ENCODE data around the gene GJB2.

The GJB2 gene

DNA sequence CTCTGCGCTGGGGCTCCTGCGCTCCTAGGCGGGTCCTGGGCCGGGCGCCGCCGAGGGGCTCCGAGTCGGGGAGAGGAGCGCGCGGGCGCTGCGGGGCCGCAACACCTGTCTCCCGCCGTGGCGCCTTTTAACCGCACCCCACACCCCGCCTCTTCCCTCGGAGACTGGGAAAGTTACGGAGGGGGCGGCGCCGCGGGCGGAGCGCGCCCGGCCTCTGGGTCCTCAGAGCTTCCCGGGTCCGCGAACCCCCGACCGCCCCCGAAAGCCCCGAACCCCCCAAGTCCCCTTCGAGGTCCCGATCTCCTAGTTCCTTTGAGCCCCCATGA is at the start of gene GJB2:
GJB2 (minus strand) TSS at position 103 of the 326 bp plus-strand sequence. CDS start 3,357 bp downstream, outside the sequence.
- H3K4me3 ChIP-seq (replicated peaks; ENCODE audit: low read depth, low read length) = peak within 1 kb of the TSS; percentile 51
- TF ChIP-seq, protein P1, sequence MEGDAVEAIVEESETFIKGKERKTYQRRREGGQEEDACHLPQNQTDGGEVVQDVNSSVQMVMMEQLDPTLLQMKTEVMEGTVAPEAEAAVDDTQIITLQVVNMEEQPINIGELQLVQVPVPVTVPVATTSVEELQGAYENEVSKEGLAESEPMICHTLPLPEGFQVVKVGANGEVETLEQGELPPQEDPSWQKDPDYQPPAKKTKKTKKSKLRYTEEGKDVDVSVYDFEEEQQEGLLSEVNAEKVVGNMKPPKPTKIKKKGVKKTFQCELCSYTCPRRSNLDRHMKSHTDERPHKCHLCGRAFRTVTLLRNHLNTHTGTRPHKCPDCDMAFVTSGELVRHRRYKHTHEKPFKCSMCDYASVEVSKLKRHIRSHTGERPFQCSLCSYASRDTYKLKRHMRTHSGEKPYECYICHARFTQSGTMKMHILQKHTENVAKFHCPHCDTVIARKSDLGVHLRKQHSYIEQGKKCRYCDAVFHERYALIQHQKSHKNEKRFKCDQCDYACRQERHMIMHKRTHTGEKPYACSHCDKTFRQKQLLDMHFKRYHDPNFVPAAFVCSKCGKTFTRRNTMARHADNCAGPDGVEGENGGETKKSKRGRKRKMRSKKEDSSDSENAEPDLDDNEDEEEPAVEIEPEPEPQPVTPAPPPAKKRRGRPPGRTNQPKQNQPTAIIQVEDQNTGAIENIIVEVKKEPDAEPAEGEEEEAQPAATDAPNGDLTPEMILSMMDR (IDR thresholded peaks at IDR 0.05; ENCODE audit: low read length, missing control alignments) = no peak
- no peak for DNase-seq (ENCODE audit: low read depth)

DNA sequence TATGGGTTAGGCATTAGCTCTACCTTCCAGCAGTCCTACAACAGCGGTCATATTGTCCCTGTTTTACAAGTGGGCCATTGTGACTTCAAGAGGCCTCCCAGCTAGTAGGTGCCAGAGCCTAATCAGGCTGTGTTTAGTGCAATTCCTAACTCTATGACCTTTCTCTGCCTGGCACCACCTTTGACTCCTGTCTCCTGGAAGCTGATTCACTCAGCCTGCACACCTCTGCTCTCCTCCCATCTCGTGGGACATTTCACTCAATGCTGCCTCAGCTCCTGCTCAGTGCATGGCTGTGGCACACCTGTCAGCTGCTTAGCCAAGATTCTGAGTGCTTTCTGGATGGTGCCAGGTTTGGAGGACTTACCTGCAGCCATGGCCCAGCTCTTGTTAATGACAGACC is 48.9 kb upstream of the GJB2 start:
- DNase-seq (ENCODE audit: low read depth) = no peak
- TF ChIP-seq, protein P1 (IDR thresholded peaks at IDR 0.05; ENCODE audit: low read length, missing control alignments) = no peak
- H3K4me3 ChIP-seq (replicated peaks; ENCODE audit: low read depth, low read length) = no peak overlapping the region

DNA sequence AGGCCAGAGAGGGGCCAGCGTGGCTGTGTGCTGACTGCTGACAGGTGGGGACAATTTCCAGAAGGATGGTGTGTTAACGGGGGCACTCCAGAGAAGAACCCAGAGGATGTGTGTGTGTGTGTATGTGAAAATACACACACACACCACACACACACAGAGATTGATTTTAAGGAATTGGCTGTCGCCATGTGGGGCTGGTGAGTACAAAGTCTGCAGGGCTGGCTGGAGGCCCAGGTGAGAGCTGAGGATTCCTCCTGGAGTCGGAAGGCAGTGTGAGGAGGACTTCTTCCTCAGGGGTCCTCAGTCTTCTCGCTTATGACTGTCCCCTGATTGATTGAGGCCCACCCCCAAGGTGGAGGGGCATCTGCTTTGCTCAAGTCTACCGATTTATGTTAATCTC is 47.0 kb upstream of the GJB2 start:
- no peak overlapping the region for H3K4me3 ChIP-seq (replicated peaks; ENCODE audit: low read depth, low read length)
- TF ChIP-seq, protein P1 (IDR thresholded peaks at IDR 0.05; ENCODE audit: low read length, missing control alignments) = no peak
- DNase-seq (ENCODE audit: low read depth) = no peak

DNA sequence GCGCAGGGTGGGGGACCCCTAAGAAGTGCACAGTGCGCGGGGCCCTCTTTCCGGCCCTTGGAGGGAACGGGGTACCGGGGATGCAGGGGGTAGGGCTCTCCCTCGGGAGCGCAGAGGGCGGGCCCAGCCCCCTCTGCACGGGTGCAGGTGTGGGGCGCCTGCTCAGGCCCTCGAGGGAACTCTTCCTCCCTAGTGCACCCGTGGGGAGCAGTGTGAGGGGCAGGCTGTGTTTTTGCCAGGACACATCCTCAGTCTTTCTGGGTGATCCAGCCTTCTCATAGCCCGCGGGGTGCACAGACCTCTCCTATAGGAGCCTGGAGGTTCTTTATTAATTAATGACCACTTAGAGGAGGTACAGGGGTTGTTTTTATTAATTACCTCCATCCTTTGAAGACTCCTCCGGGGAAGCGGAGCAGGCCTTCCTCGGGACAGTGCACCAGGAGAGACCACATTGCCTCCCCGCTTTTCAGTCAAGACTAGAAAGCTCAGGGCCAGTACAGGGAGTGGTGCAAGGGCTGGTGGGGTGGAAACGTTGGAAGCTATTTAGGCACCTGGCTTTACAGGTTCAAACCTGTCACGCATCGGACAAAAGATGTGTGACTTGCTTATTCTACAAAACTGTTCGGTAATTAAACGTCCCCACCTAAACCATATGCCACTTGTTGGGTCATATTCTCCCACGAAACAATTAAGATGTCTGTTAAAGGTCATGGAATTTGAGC is 40.0 kb upstream of the GJB2 start:
- TF ChIP-seq, protein P1 (IDR thresholded peaks at IDR 0.05; ENCODE audit: low read length, missing control alignments) = no peak
- H3K4me3 ChIP-seq (replicated peaks; ENCODE audit: low read depth, low read length) = no peak overlapping the region
- no peak for DNase-seq (ENCODE audit: low read depth)

DNA sequence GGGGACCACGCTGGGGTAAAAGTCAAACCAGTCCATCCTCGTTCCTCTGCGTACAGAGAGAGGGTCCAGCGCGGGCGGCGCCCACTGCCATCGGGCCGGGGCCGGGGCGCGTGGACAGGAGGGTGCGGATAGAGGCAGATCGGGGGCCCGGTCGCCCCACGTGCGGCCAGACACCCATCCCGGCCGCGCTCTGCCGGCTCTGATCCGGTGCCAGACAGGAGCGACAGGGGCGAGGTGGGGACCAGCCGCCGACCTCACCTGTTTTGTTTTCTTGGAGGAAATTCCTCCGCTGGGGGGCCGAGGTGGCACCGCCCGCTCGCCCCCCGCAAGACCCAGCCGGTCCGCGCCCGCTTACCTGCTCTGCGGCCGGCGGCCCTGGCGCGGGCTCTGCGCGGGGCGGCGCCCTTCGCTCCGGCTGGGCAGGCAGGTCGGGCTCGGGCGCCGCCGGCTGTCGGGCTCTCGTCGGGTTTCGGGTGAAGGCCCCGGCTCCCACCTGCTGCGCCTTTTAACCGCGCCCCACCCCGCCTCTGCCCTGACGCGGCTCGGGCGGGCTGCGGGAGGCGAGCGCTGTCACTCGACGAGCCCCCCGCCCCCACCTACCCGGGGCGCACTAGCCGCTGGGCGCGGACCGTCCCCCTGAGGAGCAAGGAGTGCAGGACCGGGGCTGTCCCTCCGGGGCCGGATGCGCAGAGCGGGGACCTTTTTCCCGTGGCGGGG is 39.3 kb upstream of the GJB2 start, which contains the start of gene GJB6:
GJB6 (minus strand) TSS at position 481 of the 717 bp plus-strand sequence. CDS start 8,839 bp downstream, outside the sequence.
- TF ChIP-seq, protein P1 (IDR thresholded peaks at IDR 0.05; ENCODE audit: low read length, missing control alignments) = no peak
- DNase-seq (ENCODE audit: low read depth) = no peak
- no peak within 1 kb of the TSS for H3K4me3 ChIP-seq (replicated peaks; ENCODE audit: low read depth, low read length)

GRCh38 chr13:20230913-20231838 is 38.4 kb upstream of the GJB2 start:
- no peak for DNase-seq (ENCODE audit: low read depth)
- TF ChIP-seq, protein P1 (IDR thresholded peaks at IDR 0.05; ENCODE audit: low read length, missing control alignments) = no peak

More at GRCh38 chr13:20230913-20231838, 38.4 kb upstream of the GJB2 start:
- no peak overlapping the region for H3K4me3 ChIP-seq (replicated peaks; ENCODE audit: low read depth, low read length)

Measured in fibroblast of pulmonary artery (primary cell).